ENCODE data around the gene GJC2. TPM values are rescaled to one million over a fixed set of nuclear protein-coding genes. Genes with fewer than 3 reads are reported as not detected.

Gene GJC2
- total RNA-seq, 1 experiment from 2014 or later: 1.5 TPM

DNA sequence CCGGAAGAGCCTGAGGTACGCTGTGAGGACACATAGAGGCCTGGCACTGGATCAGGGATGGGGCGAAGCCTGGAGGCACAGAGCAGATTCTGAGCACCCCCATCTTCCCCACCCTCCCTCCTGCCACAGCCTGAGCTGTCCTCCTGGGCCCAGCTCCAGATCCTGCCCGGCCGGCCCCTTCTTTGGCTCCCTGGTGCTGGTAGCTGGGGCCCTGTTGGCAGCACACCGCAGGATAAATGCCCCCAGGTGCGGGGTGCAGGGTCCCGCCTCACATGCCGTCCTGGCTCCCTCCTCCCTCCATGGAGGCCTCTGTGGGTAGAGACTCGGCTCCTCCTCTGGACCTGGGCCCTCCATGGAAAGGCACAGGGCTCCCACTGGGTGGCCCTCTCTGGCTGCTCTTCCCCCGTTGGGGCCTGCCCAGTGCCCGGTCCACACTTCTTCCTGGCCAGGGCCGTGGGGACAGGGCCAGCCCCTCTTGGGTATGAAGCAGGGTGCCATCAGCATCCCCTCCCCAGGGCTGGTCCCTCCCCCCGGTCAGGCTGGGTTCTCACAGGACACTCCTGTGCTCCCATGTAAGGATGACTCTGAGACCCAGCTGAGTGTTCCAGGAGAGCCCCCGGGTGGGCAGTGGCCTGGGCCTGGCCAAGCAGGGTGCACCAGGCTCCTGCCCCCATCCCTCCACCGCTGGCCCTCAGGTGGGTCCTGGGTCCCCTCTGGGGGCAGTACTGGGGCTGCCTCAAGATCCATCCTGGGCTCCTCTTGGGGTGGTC lies 57.0 kb downstream of the GJC2 start:
- intact Hi-C loops (cut with micrococcal nuclease; ENCODE audit: unreplicated experiment): no loop called here
- TF ChIP-seq CTCF (IDR thresholded peaks at IDR 0.05; ENCODE audit: insufficient read depth in 1 of 2, low read depth in 1 of 2, low read length in 1 of 2, severe bottlenecking in 1 of 2, unreplicated experiment in 1 of 2): no peak
- Histone ChIP-seq H3K36me3 (ENCODE audit: control insufficient read depth, insufficient read depth, low read length) (no peaks in the 10 kb centered on the region), H3K9me3 (no peaks in the 10 kb centered on the region), H3K4me3 (ENCODE audit: low read depth, low read length) (no peak overlapping the region), H3K4me1 (no peaks in the 10 kb centered on the region), H3K27me3 (replicated peaks; ENCODE audit: control insufficient read depth, insufficient read depth, low read length) (no peaks in the 10 kb centered on the region)
- H3K27ac Mint-ChIP-seq (ENCODE audit: unreplicated experiment): no peak overlapping the region
- POLR2A ChIA-PET: no interaction called here
- H3K27me3 Mint-ChIP-seq (ENCODE audit: insufficient read depth, unreplicated experiment): peaks cover 6% of the 10 kb centered on the region
- DNase-seq: no peak
- peaks cover under 1% of the 10 kb centered on the region for H3K9me3 Mint-ChIP-seq (ENCODE audit: unreplicated experiment)
- H3K4me1 Mint-ChIP-seq (ENCODE audit: low read depth, unreplicated experiment): no peaks in the 10 kb centered on the region
- CTCF ChIA-PET: no interaction called here
- H3K4me3 Mint-ChIP-seq (ENCODE audit: unreplicated experiment): no peak overlapping the region
- H3K36me3 Mint-ChIP-seq (ENCODE audit: insufficient read depth, unreplicated experiment): no peaks in the 10 kb centered on the region
- no TSS peak for BruUV-seq (replicated peaks)

- H3K27ac Mint-ChIP-seq (ENCODE audit: unreplicated experiment): no peak overlapping the region
- intact Hi-C loops (cut with micrococcal nuclease; ENCODE audit: unreplicated experiment): no loop called here
- ChIA-PET POLR2A (no interaction called here), CTCF (no interaction called here)
- Histone ChIP-seq H3K27me3 (replicated peaks; ENCODE audit: control insufficient read depth, insufficient read depth, low read length) (no peaks in the 10 kb centered on the region), H3K4me3 (ENCODE audit: low read depth, low read length) (no peak overlapping the region), H3K36me3 (ENCODE audit: control insufficient read depth, insufficient read depth, low read length) (no peaks in the 10 kb centered on the region), H3K9me3 (no peaks in the 10 kb centered on the region), H3K4me1 (no peaks in the 10 kb centered on the region)
- no peaks in the 10 kb centered on the region for H3K9me3 Mint-ChIP-seq (ENCODE audit: unreplicated experiment)
- H3K4me1 Mint-ChIP-seq (ENCODE audit: low read depth, unreplicated experiment): no peaks in the 10 kb centered on the region
- peaks cover 6% of the 10 kb centered on the region for H3K27me3 Mint-ChIP-seq (ENCODE audit: insufficient read depth, unreplicated experiment)
- BruUV-seq (replicated peaks): no TSS peak
- H3K4me3 Mint-ChIP-seq (ENCODE audit: unreplicated experiment): no peak overlapping the region
- no peaks in the 10 kb centered on the region for H3K36me3 Mint-ChIP-seq (ENCODE audit: insufficient read depth, unreplicated experiment)
- TF ChIP-seq CTCF (IDR thresholded peaks at IDR 0.05; ENCODE audit: insufficient read depth in 1 of 2, low read depth in 1 of 2, low read length in 1 of 2, severe bottlenecking in 1 of 2, unreplicated experiment in 1 of 2): no peak
- no peak for DNase-seq
Measured at GRCh38 chr1:228207381-228207810, 57.7 kb downstream of the GJC2 start.

- no peaks in the 10 kb centered on the region for H3K9me3 Mint-ChIP-seq (ENCODE audit: unreplicated experiment)
- TF ChIP-seq CTCF (IDR thresholded peaks at IDR 0.05; ENCODE audit: insufficient read depth in 1 of 2, low read depth in 1 of 2, low read length in 1 of 2, severe bottlenecking in 1 of 2, unreplicated experiment in 1 of 2): no peak
- POLR2A ChIA-PET: no interaction called here
- H3K27me3 ChIP-seq (replicated peaks; ENCODE audit: control insufficient read depth, insufficient read depth, low read length): no peaks in the 10 kb centered on the region
- H3K4me1 Mint-ChIP-seq (ENCODE audit: low read depth, unreplicated experiment): no peaks in the 10 kb centered on the region
- intact Hi-C loops (cut with micrococcal nuclease; ENCODE audit: unreplicated experiment): no loop called here
- no peak within 1 kb of the TSS for H3K27ac Mint-ChIP-seq (ENCODE audit: unreplicated experiment)
- BruUV-seq (replicated peaks): no TSS peak
- no peaks in the 10 kb centered on the region for H3K36me3 ChIP-seq (ENCODE audit: control insufficient read depth, insufficient read depth, low read length)
- peaks cover 6% of the 10 kb centered on the region for H3K27me3 Mint-ChIP-seq (ENCODE audit: insufficient read depth, unreplicated experiment)
- no peaks in the 10 kb centered on the region for H3K9me3 ChIP-seq
- H3K36me3 Mint-ChIP-seq (ENCODE audit: insufficient read depth, unreplicated experiment): no peaks in the 10 kb centered on the region
- no peak for DNase-seq
- H3K4me3 ChIP-seq (ENCODE audit: low read depth, low read length): no peak within 1 kb of the TSS
- no peaks in the 10 kb centered on the region for H3K4me1 ChIP-seq
- H3K4me3 Mint-ChIP-seq (ENCODE audit: unreplicated experiment): no peak within 1 kb of the TSS
- CTCF ChIA-PET: no interaction called here
Measured at GRCh38 chr1:228207851-228208821, 58.4 kb downstream of the GJC2 start, which contains the start of gene OBSCN. Gene OBSCN (plus strand): TSS chr1:228208044. CDS start chr1:228211784, 3,740 bp downstream.

Measured in Caco-2 (cell line).